NCI-H526 treated with DMSO at 0.1 percent for 48 hours (cell line): ENCODE results near the gene UNC93B1.
A peak's percentile ranks its signal among the peaks of the same experiment; 100 is the strongest.

Source experiments
- DNase-seq: peaks from one replicate; lab custom pipeline; 2025; lab: John Stamatoyannopoulos, UW

Gene UNC93B1

GRCh38 chr11:68040101-68040956, 36.4 kb upstream of the UNC93B1 start:
- peak; percentile 51 for DNase-seq

DNA sequence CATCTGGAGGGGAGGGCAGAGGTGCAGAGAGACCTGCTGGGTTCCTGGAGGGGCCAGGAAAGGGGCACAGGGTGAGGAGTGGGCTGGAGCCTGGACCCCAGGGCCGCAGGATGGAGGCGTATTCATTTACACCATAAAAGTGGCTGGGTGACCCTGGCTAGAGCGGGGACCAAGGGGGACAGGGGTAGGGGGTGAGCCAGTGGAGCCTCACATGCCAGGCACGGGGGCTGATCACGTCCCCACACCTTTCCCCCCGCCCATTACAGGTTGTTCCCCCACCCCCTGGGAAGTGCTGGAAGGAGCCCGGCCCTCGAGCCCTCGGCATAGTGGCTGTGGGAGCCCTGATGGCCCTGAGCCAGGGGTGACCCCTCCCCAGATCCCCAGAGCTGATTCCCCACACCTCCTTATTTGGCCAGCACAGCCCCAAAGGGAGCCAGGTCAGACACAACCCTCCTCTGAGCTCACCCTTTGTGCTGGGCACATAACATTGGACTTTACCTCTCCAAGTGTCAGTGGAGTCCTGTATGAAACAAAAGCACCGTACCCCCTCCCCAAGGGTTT, 35.7 kb upstream of the UNC93B1 start:
- no peak for DNase-seq

- DNase-seq: peak; percentile 16
These were observed 35.0 kb upstream of the UNC93B1 start, which contains the start of gene TCIRG1 for GRCh38 chr11:68038718-68039525. Gene TCIRG1, plus strand, starts transcription at chr11:68039025. Its CDS starts 2,247 bp downstream, at chr11:68041272.

DNA sequence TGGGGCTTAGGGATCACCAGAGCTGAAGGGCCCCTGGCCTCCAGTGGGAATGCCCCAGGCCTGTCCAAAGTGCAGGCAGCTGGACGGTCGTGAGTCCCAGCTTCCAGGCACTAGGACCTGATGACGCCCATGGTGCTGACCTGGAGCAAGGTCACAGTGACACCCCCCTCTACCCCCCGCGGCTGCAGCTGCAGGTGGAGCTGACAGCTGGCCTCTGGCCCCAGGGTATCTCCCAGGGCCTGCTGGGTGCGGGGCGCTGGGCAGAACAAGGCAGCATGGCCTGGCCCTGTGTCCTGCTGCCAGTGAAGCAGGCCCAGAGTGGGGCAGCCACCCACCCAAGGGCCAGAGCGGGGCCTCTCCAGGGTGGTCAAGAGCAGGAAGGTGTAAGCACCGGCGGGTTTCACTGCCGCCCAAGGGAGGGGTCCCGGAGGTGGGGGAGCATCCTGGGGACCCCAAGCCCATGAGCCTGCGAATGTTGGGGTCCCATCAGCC, 34.4 kb upstream of the UNC93B1 start:
- no peak for DNase-seq

DNA sequence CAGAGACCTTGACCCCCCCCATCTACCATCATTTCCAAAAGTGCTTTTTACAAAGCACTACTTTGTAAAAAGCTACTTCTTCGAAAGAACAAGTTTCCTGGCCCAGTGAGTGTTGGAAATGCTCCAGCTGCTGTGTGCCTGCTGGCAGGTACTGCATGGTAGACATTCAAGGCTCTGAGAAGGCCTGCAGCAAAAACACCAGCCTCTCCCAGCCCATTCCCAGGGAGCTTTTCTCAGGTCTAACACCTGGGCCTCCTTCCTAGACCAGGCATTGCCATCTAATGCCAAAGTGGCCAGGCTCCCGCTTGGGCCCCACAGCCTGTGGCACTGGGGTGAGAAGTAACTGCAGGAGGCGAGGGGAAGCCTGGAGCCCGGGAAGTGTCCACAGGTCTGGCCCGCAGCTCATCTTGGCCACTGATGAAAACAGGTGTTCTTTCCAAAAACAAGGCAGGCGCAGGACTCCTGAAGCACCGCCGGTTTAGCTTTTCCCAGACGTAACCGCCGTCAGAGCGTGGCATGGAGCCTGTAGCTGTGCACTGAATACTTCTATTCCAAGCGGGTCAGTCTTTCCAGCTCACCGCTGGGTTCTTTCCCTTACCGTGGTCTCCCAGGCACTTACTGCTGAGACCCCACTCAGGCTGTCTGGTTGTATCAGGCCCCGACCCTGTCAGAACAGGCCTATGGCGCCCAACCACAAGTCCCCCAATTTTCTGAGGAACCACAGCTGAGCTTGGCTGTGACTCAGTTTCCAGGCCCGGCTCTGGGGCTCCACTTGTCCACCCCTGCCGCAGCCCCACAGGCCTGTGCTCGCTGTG, 33.7 kb upstream of the UNC93B1 start:
- DNase-seq: no peak

DNA sequence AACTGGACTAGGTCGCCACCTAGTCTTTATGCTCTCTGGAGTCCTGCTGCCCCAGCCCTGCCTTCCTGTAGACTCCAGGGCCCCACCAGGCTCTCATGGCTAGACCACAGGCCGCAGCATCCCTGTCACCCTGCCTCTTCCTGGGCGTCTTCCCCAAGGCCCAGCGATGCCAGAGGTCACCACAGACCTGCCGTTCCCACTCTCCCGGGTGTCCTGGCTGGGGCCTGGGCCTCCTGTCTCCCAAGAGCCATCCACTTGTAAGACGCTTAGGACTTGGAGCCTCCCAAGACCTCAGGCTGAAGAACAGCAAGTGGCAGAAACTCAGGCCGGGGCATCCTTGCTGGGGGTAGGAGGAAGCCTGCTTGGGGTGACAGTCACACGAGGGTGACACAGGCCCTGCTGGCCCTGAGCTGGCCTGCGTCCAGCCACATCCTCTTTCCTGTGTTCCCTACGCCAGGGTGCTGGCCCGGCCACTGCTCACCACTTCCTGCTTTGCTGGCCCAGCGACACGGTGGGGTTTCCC, 32.9 kb upstream of the UNC93B1 start:
- DNase-seq: no peak

DNA sequence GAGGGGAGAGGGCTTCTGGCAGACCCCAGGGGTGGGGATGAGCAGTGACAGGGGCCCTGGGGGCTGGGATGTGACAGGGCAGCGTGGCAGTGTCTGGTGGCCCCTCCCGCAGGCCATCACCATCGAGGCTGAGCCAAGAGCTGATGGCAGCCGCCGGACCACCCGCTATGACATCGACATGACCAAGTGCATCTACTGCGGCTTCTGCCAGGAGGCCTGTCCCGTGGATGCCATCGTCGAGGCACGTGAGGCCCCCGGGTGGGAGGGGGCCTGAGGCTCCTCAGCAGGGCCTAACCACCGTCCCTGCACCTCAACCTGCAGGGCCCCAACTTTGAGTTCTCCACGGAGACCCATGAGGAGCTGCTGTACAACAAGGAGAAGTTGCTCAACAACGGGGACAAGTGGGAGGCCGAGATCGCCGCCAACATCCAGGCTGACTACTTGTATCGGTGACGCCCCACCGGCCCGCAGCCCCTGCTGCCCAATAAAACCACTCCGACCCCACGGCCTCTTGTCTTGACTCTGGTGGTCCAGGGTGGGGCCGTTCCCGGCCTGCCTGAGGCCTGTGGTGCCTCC, 32.3 kb upstream of the UNC93B1 start:
- DNase-seq: no peak

- DNase-seq: no peak
These were observed 31.5 kb upstream of the UNC93B1 start for GRCh38 chr11:68035266-68035876.

DNA sequence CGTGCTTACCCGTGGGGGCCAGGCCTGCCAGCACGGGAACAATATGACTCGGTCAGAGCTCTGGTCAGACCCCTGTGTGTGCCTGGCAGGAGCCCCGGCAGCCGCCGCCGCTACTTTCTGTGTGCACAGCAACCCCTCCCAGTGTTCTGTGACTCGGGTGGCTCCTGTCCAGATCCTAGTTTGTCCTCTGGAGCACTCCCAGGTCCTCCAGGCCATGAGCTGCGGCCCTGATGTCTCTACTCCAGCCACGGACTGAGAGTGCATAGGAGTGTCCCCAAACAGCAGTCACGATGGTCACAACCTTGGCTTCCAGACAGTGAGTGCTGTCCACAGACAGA, 29.8 kb upstream of the UNC93B1 start:
- no peak for DNase-seq

DNA sequence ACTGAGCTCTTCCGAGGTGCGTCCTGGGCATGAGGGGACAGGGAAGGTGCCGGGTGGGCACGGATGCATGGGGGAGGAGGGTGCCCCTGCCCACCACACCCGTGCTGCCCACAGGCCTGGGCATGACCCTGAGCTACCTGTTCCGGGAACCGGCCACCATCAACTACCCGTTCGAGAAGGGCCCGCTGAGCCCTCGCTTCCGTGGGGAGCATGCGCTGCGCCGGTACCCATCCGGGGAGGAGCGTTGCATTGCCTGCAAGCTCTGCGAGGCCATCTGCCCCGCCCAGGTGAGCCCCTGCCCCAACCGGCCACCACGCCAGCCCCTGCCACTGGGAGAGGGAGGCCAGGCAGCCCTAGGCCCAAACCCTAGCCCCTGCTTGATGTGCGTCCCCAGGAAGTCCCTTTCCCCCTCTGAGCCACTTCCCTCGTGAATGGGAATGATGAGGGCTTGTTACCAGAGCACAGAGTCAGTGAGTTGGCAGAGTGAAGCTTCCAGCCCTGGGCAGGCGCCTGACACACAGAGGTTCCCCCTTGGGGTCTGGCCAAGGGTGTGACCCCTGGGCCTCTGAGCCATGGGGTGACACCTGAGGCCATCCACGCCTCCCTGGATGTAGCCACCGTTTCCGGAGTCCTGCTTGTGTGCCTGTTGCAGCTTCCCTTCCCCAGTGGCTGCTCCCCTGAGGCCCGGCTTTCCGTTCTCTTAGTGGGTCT, 29.3 kb upstream of the UNC93B1 start:
- DNase-seq: no peak

- DNase-seq: no peak
These were observed 28.1 kb upstream of the UNC93B1 start for GRCh38 chr11:68032003-68032402.

GRCh38 chr11:68031144-68031464, 27.2 kb upstream of the UNC93B1 start:
- no peak for DNase-seq

- peak; percentile 99 for DNase-seq
These were observed 26.6 kb upstream of the UNC93B1 start, which contains the start of gene NDUFS8 for GRCh38 chr11:68030318-68031143. Gene NDUFS8, plus strand, starts transcription at chr11:68030681. Its CDS starts 1,471 bp downstream, at chr11:68032152.

DNA sequence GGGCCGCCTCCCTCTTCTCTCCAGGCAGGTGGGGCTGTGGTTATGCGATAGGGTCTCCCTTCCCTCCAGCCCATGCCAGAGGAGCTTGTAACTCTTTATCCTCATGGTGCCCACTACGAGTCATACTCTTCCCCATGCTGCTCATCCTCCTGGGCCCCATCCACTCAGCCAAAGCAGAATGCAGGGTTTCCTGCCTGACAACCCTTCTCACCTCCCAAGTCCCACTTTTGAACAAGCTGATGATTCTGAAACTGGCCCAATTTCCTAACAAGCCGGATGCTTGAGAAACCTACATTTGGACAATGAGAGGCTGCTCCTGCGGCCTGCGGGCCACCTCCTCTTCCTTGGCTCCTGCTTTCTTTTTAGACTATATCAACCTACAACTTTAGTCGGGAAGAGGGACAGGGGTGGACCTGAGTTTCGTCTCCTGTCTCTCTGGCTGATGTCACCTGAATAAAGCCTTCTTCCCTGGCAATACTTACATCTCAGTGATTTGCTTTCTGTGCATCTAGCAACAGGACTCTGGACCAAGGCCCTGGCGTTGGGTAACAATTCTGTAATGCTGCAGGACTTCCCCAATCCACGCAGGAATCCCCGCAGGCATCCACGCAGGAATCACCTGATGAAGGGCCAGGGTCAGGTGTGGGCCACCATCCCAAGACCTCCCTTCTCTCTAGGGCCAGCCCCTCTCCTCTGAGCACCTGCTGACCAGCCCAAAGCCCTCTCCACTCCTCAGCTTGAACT, 25.1 kb upstream of the UNC93B1 start:
- no peak for DNase-seq

DNA sequence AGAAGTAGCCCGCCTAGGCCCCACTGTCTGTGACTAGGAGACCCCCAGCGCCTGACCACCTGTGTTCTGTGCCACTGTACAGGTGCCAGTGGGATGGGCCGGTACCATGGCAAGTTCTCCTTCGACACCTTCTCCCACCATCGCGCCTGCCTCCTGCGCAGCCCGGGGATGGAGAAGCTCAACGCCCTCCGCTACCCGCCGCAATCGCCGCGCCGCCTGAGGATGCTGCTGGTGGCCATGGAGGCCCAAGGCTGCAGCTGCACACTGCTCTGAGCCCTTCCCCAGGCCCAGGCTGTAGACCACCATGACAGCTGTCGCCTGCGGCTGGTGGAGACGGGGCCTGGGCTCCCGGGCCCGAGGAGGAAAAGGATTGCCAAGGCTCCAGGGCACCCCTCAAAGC, 23.8 kb upstream of the UNC93B1 start:
- no peak for DNase-seq

- DNase-seq: no peak
These were observed 22.7 kb upstream of the UNC93B1 start for GRCh38 chr11:68026391-68027105.

- DNase-seq: no peak
These were observed 21.1 kb upstream of the UNC93B1 start for GRCh38 chr11:68025047-68025446.

GRCh38 chr11:68024508-68024907, 20.6 kb upstream of the UNC93B1 start:
- DNase-seq: no peak
